ENCODE results near the gene ST3GAL3. TPM values are rescaled to one million over a fixed set of nuclear protein-coding genes. Genes with fewer than 3 reads are reported as not detected.

ST3GAL3 gene
- total and polyA plus RNA-seq, 7 donors, result 7.2 to 31.4 (median 21.3) TPM

DNA sequence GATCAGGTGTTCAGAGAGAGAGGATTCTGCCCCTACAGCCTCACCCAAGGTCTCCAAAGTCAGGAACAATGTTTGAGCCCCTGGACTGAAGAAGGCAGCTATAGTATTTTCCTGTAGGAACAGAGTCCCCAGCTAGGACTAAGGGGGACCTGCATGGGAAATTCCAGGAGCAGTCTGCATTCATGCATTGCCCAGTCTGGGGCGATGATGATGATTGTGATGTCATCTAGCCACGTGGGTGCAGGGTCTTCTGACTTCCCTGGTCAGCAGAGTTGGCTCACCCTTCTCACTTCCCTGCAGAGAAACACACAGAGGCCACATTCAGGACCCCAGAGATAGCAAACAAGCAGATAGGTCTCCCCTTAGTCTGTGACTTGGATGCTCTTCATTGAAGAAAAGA, 169.8 kb downstream of the ST3GAL3 start:
- Histone ChIP-seq H3K36me3 (no peaks in the 10 kb centered on the region), H3K4me1 (no peaks in the 10 kb centered on the region), H3K4me3 (no peak overlapping the region), H3K27me3 (no peaks in the 10 kb centered on the region), H3K9me3 (no peaks in the 10 kb centered on the region), H3K27ac (no peak overlapping the region)
- DNase-seq, result no peak
- no peak for TF ChIP-seq EP300 (IDR thresholded peaks at IDR 0.05)
- no peak for TF ChIP-seq POLR2AphosphoS5 (IDR thresholded peaks at IDR 0.05)
- TF ChIP-seq, protein P1, sequence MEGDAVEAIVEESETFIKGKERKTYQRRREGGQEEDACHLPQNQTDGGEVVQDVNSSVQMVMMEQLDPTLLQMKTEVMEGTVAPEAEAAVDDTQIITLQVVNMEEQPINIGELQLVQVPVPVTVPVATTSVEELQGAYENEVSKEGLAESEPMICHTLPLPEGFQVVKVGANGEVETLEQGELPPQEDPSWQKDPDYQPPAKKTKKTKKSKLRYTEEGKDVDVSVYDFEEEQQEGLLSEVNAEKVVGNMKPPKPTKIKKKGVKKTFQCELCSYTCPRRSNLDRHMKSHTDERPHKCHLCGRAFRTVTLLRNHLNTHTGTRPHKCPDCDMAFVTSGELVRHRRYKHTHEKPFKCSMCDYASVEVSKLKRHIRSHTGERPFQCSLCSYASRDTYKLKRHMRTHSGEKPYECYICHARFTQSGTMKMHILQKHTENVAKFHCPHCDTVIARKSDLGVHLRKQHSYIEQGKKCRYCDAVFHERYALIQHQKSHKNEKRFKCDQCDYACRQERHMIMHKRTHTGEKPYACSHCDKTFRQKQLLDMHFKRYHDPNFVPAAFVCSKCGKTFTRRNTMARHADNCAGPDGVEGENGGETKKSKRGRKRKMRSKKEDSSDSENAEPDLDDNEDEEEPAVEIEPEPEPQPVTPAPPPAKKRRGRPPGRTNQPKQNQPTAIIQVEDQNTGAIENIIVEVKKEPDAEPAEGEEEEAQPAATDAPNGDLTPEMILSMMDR (IDR thresholded peaks at IDR 0.05), result no peak
- TF ChIP-seq POLR2A (IDR thresholded peaks at IDR 0.05), result no peak
- intact Hi-C loops (cut with DNase I), result no loop called here
- WGBS, 2 donors, result 91 to 93% methylated on average over 2 of the region's 2 CpGs

DNA sequence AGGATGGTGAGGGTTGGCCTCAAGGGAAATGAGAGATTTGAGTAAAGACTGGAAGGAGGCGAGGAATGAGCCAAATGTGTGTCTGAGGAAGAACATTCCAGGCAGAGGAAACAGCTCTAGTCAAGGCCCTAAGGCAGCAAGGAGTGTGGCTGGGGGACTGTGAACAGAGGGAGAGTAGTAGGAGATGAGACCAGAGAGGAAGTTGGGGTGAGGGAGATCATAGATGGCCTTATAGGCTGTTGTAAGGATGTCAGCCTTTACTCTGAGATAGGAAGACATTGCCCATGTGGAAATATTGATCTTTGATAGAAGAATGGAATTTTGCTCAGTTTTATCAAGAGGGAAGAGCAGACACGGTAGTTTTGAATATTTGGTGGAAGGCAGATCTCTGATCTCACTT, 171.1 kb downstream of the ST3GAL3 start:
- no peaks in the 10 kb centered on the region for H3K27me3 ChIP-seq
- H3K4me3 ChIP-seq, result no peak overlapping the region
- H3K4me1 ChIP-seq, result no peaks in the 10 kb centered on the region
- H3K9me3 ChIP-seq, result no peaks in the 10 kb centered on the region
- intact Hi-C loops (cut with DNase I), result no loop called here
- no peak for DNase-seq
- TF ChIP-seq EP300 (IDR thresholded peaks at IDR 0.05) (no peak), POLR2A (IDR thresholded peaks at IDR 0.05) (no peak), POLR2AphosphoS5 (IDR thresholded peaks at IDR 0.05) (no peak)
- TF ChIP-seq, protein P1 (IDR thresholded peaks at IDR 0.05), result no peak
- H3K27ac ChIP-seq, result no peak overlapping the region
- H3K36me3 ChIP-seq, result no peaks in the 10 kb centered on the region
- 90 to 94% methylated on average over 2 of the region's 2 CpGs for WGBS, 2 donors

DNA sequence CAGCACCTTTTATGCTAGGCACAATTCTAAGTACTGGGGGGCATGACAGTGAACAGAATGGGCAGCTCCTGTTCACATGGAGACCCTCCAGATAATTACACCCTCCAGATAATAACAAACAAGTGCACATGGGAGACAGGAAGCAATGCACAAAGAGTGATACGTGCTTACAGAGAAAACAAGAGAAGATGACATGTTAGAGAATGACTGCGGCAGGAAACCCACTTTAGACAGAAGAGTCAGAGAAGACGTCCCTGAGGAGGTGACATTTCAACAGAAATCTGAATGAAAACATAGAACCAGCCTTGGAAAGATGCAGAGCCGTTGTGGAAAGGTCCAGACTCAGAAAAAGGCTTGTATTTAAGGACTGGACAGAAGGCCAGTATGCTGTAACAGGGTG, 171.5 kb downstream of the ST3GAL3 start:
- Histone ChIP-seq H3K27ac (no peak overlapping the region), H3K36me3 (no peaks in the 10 kb centered on the region), H3K27me3 (no peaks in the 10 kb centered on the region), H3K9me3 (no peaks in the 10 kb centered on the region), H3K4me3 (no peak overlapping the region), H3K4me1 (no peaks in the 10 kb centered on the region)
- WGBS, 2 donors, result 73 to 93% methylated on average over 4 of the region's 4 CpGs
- intact Hi-C loops (cut with DNase I), result no loop called here
- TF ChIP-seq EP300 (IDR thresholded peaks at IDR 0.05) (no peak), POLR2AphosphoS5 (IDR thresholded peaks at IDR 0.05) (no peak), POLR2A (IDR thresholded peaks at IDR 0.05) (no peak)
- TF ChIP-seq, protein P1 (IDR thresholded peaks at IDR 0.05), result no peak
- DNase-seq, result no peak

DNA sequence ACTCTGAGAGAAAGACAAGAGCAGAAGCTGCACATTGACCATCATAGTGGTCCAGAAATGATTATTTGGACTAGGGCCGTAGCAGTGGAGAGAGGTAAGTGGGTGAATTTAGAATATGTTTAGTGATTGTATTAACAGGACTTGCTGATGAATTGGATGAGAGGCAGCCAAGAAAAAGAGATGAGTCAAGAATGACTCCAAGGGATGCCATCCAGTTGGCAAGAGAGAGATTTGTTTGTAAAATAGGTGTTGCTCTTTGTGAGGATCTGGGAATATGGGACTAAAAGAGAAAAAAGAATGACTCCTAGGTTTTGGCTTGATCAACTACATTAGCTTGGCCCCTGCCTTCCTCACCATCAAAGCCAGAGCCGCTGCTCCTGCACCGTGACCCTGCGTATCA, 172.1 kb downstream of the ST3GAL3 start:
- Histone ChIP-seq H3K4me3 (no peak overlapping the region), H3K36me3 (no peaks in the 10 kb centered on the region), H3K4me1 (no peaks in the 10 kb centered on the region), H3K9me3 (no peaks in the 10 kb centered on the region), H3K27me3 (no peaks in the 10 kb centered on the region), H3K27ac (no peak overlapping the region)
- DNase-seq, result no peak
- intact Hi-C loops (cut with DNase I), result no loop called here
- TF ChIP-seq POLR2AphosphoS5 (IDR thresholded peaks at IDR 0.05) (no peak), POLR2A (IDR thresholded peaks at IDR 0.05) (no peak), EP300 (IDR thresholded peaks at IDR 0.05) (no peak)
- TF ChIP-seq, protein P1 (IDR thresholded peaks at IDR 0.05), result no peak
- 97 to 99% methylated on average over 4 of the region's 4 CpGs for WGBS, 2 donors

DNA sequence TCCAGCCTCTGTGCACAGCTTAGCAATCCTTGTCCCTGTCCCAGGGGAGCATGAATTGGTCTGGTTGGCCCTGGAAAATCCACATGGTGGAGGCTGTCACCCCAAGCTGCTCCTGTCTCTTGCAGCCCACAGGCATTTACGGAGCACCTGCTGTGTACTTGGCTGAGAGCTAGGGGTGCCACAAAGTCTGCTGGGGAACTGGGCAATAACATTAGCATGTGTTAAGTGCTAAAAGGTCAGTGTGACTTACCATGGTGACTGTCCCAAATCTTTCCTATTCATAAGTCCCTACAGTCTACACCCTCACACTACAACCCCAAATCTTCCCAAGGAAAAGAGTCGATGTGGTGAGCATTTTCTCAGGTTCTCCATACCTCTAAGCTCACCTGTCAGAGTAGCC, 172.7 kb downstream of the ST3GAL3 start:
- H3K4me1 ChIP-seq, result no peaks in the 10 kb centered on the region
- WGBS, 2 donors, result 95 to 98% methylated on average over 2 of the region's 2 CpGs
- H3K27me3 ChIP-seq, result no peaks in the 10 kb centered on the region
- no peak overlapping the region for H3K27ac ChIP-seq
- DNase-seq, result no peak
- no peak overlapping the region for H3K4me3 ChIP-seq
- no peaks in the 10 kb centered on the region for H3K36me3 ChIP-seq
- intact Hi-C loops (cut with DNase I), result loop anchor here (2.0 kb wide), 1 partner anchor 15 kb away; no protein-coding TSS in a partner anchor
- TF ChIP-seq POLR2A (IDR thresholded peaks at IDR 0.05) (no peak), POLR2AphosphoS5 (IDR thresholded peaks at IDR 0.05) (no peak), EP300 (IDR thresholded peaks at IDR 0.05) (no peak)
- TF ChIP-seq, protein P1 (IDR thresholded peaks at IDR 0.05), result no peak
- no peaks in the 10 kb centered on the region for H3K9me3 ChIP-seq
